HepG2 (cell line): Measurements from ENCODE around the gene MYCBPAP. TPM values are rescaled to one million over a fixed set of nuclear protein-coding genes. Genes with fewer than 3 reads are reported as not detected.
A peak's percentile ranks its signal among the peaks of the same experiment; 100 is the strongest.

Source experiments
- ATAC-seq: fragments of 200-7000 bp; cut with Tn5 transposase; 3 replicates; pipeline ENCODE4 v1.9.1; 2020; ENCODE audit warnings: mild to moderate bottlenecking, moderate library complexity
- BruUV-seq: library from RNA; stranded (reverse); fragments of 400-500 nt; replicated peaks from 2 replicates; lab custom pipeline; 2021; lab: Mats Ljungman, UMichigan
- CTCF ChIA-PET: fragments of 300-600 bp; formaldehyde crosslinking; extraction: SDS; loops from one replicate; lab custom pipeline; 2021; ENCODE audit warnings: low total read pairs, inconsistent platforms, low intra/inter-chr PET ratio; lab: Yijun Ruan, JAX
- POLR2A ChIA-PET: fragments of 350-600 bp; sonication (Branson Sonifier 250); formaldehyde crosslinking; loops from one replicate; lab custom pipeline; 2020; ENCODE audit warnings: antibody characterized with exemption, inconsistent platforms; lab: Yijun Ruan, JAX
- DNase-seq: peaks from one replicate; pipeline ENCODE4 v3.0.0-alpha.2; 2015; ENCODE audit warnings: low spot score
- FAIRE-seq: peaks from 3 replicates; lab custom pipeline; 2011; peaks lifted over from hg19 to GRCh38; lab: Jason Lieb, UNC
- H2AFZ ChIP-seq: one replicate; pipeline ENCODE4 v1.6.1; 2011; ENCODE audit warnings: low read length, inconsistent platforms
- H3K27ac ChIP-seq: fragments of 300-600 bp; 3 replicates; pipeline ENCODE4 v1.8.0; 2011; ENCODE audit warnings: mixed run types, mild to moderate bottlenecking, mixed read lengths, low read length, inconsistent platforms; ENCODE audit not compliant: insufficient read depth; ENCODE audit errors: extremely low read length
- H3K27me3 ChIP-seq, 2 experiments: fragments of 200-600 bp in 1 of 2; 2 replicates in 1 of 2; 3 replicates in 1 of 2; pipeline versions ENCODE4 v1.6.0 to v1.8.0; 2011; ENCODE audit warnings: low read length in 2 of 2, mild to moderate bottlenecking in 2 of 2, moderate library complexity in 2 of 2, inconsistent platforms in 1 of 2; ENCODE audit not compliant: insufficient read depth in 2 of 2, control insufficient read depth in 1 of 2
- H3K36me3 ChIP-seq, 2 experiments: fragments of 200-600 bp in 1 of 2; replicated peaks in 1 of 2; 2 replicates in 1 of 2; 3 replicates in 1 of 2; pipeline versions ENCODE4 v1.5.1 to v1.8.0; 2011; ENCODE audit warnings: low read length in 2 of 2, inconsistent platforms in 1 of 2; ENCODE audit not compliant: insufficient read depth in 2 of 2, control insufficient read depth in 1 of 2
- H3K4me1 ChIP-seq: 2 replicates; pipeline ENCODE4 v1.5.1; 2012; ENCODE audit warnings: low read length, inconsistent platforms; ENCODE audit not compliant: insufficient read depth
- H3K4me2 ChIP-seq: 2 replicates; pipeline ENCODE4 v1.6.0; 2011; ENCODE audit warnings: low read depth, low read length, inconsistent platforms
- H3K4me3 ChIP-seq, 3 experiments: fragments of 200-600 bp in 1 of 3; sonication (generic), shearing (Covaris generic) in 1 of 3; replicated peaks in 1 of 3; 2 replicates each; pipeline ENCODE4 v1.5.1; 2011 to 2016; ENCODE audit warnings: low read length in 3 of 3, inconsistent platforms in 2 of 3, low read depth in 2 of 3, mild to moderate bottlenecking in 2 of 3, control low read depth in 1 of 3, mixed read lengths in 1 of 3; ENCODE audit not compliant: insufficient read depth in 1 of 3
- H3K79me2 ChIP-seq: one replicate; pipeline ENCODE4 v1.6.1; 2011; ENCODE audit warnings: low read length, inconsistent platforms; ENCODE audit not compliant: insufficient read depth
- H3K9ac ChIP-seq: 2 replicates; pipeline ENCODE4 v1.6.0; 2011; ENCODE audit warnings: mild to moderate bottlenecking, low read depth, low read length, inconsistent platforms; ENCODE audit not compliant: insufficient read depth
- H3K9me3 ChIP-seq: 2 replicates; pipeline ENCODE4 v1.5.1; 2012; ENCODE audit warnings: mild to moderate bottlenecking, low read length
- H4K20me1 ChIP-seq: 2 replicates; pipeline ENCODE4 v1.6.0; 2011; ENCODE audit warnings: inconsistent platforms, mild to moderate bottlenecking, low read length, moderate library complexity; ENCODE audit not compliant: insufficient read depth
- AGO2 ChIP-seq: fragments of 200-400 bp; formaldehyde crosslinking; optimal IDR thresholded peaks from 2 replicates; pipeline ENCODE3; 2017; ENCODE audit warnings: mild to moderate bottlenecking, low read depth, low read length, moderate library complexity
- BHLHE40 ChIP-seq: IDR thresholded peaks from 2 replicates; pipeline ENCODE4 v1.6.1; 2011; ENCODE audit warnings: low read length, improper control_type of control experiment
- GZF1 ChIP-seq: sonication (generic); formaldehyde crosslinking; IDR thresholded peaks from 2 replicates; pipeline ENCODE4 v1.5.1; 2020; ENCODE audit warnings: mild to moderate bottlenecking, missing genetic modification reagents
- ZBTB38 ChIP-seq: sonication (generic); formaldehyde crosslinking; IDR thresholded peaks from 2 replicates; pipeline ENCODE4 v1.5.1; 2020; ENCODE audit warnings: mild to moderate bottlenecking, missing genetic modification reagents
- ZFP62 ChIP-seq: sonication (generic); formaldehyde crosslinking; IDR thresholded peaks from 2 replicates; pipeline ENCODE4 v1.4.0; 2020; ENCODE audit warnings: missing genetic modification reagents
- ZNF547 ChIP-seq: sonication (generic); formaldehyde crosslinking; IDR thresholded peaks from 2 replicates; pipeline ENCODE4 v1.5.1; 2020; ENCODE audit warnings: mild to moderate bottlenecking, missing genetic modification reagents
- ZNF563 ChIP-seq: sonication (generic); formaldehyde crosslinking; IDR thresholded peaks from 2 replicates; pipeline ENCODE4 v1.8.0; 2022; ENCODE audit warnings: mild to moderate bottlenecking, moderate library complexity, missing genetic modification reagents
- WGBS: methylation state at CpG from one replicate; pipeline ENCODE4 v1.1.6; 2017; ENCODE audit warnings: low lambda C conversion rate; 5-methylcytosine and 5-hydroxymethylcytosine counted together
- in situ Hi-C: cut with HindIII; loops from 2 replicates; pipeline ENCODE4 v1.10.0; 2017; ENCODE audit warnings: low pct_unique_long_range_greater_than_20kb; ENCODE audit not compliant: extremely low pct_ligation_motif_present
- intact Hi-C: fragments of 100-400 bp; cut with micrococcal nuclease; formaldehyde crosslinking; loops from one replicate; pipeline ENCODE4 v1.10.0; 2022; ENCODE audit not compliant: unreplicated experiment
- polyA plus RNA-seq, 8 experiments: library from polyadenylated mRNA; depleted of rRNA in 3 of 8; stranded (reverse) in 7 of 8; unstranded in 1 of 8; fragments of >200 nt; fragmentation: Illumina TruSeq in 4 of 8; extraction: Trizol in 4 of 8; gene quantifications; 2 replicates each; pipeline versions ENCODE4 v1.2.1 to v1.2.3, GENCODE V29; 2011 to 2016; ENCODE audit warnings: low read depth in 4 of 8, missing spikeins in 1 of 8, mixed read lengths in 1 of 8; ENCODE audit not compliant: insufficient read depth in 1 of 8
- total RNA-seq, 5 experiments: library from RNA; depleted of rRNA; stranded (reverse); fragments of >200 nt; fragmentation: Illumina TruSeq; extraction: Trizol; gene quantifications; 2 replicates each; pipeline ENCODE4 v1.2.3, GENCODE V29; 2016; ENCODE audit warnings: low read depth in 1 of 5
- TF ChIP-seq, protein P1 (sequence below): sonication (generic); formaldehyde crosslinking; IDR thresholded peaks from 2 replicates; pipeline ENCODE4 v1.5.1; 2020; ENCODE audit warnings: mild to moderate bottlenecking, missing genetic modification reagents, moderate library complexity
- TF ChIP-seq, protein P2 (sequence below): sonication (generic); formaldehyde crosslinking; IDR thresholded peaks from 2 replicates; pipeline ENCODE4 v1.5.1; 2020; ENCODE audit warnings: missing genetic modification reagents, mild to moderate bottlenecking, borderline replicate concordance
- TF ChIP-seq, protein P3 (sequence below): sonication (generic); formaldehyde crosslinking; IDR thresholded peaks from 2 replicates; pipeline ENCODE4 v1.5.1; 2020; ENCODE audit warnings: missing genetic modification reagents, mild to moderate bottlenecking, borderline replicate concordance
- TF ChIP-seq, protein P4 (sequence below): sonication (generic); formaldehyde crosslinking; IDR thresholded peaks from 2 replicates; pipeline ENCODE4 v1.4.0; 2020; ENCODE audit warnings: missing genetic modification reagents

MYCBPAP gene
- total and polyA plus RNA-seq, 2 of the 13 experiments (the other 11 are each of a cell fraction or from before 2014, with no cell fraction given): 0.22 to 0.24 TPM

DNA sequence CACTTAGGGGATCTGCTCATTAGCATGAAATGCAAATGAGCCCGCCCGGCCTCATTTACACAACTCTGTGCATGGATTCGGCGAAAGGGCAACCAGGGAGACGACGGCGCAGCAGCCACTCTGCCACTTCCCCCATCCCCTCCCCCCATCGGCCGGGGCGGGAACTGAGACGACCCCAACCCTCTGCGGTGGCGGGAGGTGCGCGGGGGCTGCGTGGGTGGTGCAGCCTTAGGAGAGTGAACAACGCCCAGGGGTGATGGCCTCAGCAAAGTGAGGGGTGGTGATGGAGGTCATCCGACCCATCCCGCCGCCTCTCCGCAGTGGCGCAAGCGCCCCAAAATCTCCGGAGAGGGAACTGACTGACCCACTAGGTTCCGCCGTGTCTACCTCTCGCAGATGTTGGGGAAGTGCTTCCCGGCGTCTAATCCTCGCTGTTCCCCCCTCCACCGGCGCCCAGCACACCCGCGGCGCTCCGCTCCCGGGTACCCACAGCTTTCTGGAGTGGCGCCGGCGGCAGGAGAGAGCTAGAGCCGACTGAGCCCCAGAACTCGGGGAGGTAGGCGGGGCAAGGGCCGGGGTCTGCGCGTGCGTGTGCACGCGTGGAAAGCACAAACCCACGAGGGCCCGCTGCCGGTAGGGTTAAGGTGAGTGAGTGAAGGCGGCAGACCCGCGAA is 50.8 kb downstream of the MYCBPAP start:
- Histone ChIP-seq H3K4me2 (no peak overlapping the region), H3K27me3 (peaks cover 20 to 32% of the 10 kb centered on the region in 2 experiments), H4K20me1 (peaks cover 5% of the 10 kb centered on the region; the same call in 1 of the 2 replicates), H3K4me3 (no peak overlapping the region), H2AFZ (no peak overlapping the region), H3K9ac (no peak overlapping the region), H3K9me3 (no peaks in the 10 kb centered on the region), H3K27ac (no peak overlapping the region), H3K36me3 (no peaks in the 10 kb centered on the region), H3K79me2 (no peaks in the 10 kb centered on the region), H3K4me1 (peaks cover 9% of the 10 kb centered on the region)
- 85% methylated on average over 52 of the region's 55 CpGs for WGBS
- ChIA-PET POLR2A (interaction anchor here (1.5 to 2.4 kb wide), 4 partner anchors 8 to 125 kb away, joined by 6 to 8 read pairs (median 8); no protein-coding TSS in a partner anchor), CTCF (no interaction called here)
- BruUV-seq: no TSS peak
- no peak for FAIRE-seq
- intact Hi-C loops: no loop called here
- DNase-seq: no peak
- in situ Hi-C loops: no loop called here
- ATAC-seq: no peak
- 0 out of 2 replicates have a peak, but pooled peaks have one; percentile 2 for TF ChIP-seq ZBTB38 (CRISPR knock-in tag)
- TF ChIP-seq, protein P1, sequence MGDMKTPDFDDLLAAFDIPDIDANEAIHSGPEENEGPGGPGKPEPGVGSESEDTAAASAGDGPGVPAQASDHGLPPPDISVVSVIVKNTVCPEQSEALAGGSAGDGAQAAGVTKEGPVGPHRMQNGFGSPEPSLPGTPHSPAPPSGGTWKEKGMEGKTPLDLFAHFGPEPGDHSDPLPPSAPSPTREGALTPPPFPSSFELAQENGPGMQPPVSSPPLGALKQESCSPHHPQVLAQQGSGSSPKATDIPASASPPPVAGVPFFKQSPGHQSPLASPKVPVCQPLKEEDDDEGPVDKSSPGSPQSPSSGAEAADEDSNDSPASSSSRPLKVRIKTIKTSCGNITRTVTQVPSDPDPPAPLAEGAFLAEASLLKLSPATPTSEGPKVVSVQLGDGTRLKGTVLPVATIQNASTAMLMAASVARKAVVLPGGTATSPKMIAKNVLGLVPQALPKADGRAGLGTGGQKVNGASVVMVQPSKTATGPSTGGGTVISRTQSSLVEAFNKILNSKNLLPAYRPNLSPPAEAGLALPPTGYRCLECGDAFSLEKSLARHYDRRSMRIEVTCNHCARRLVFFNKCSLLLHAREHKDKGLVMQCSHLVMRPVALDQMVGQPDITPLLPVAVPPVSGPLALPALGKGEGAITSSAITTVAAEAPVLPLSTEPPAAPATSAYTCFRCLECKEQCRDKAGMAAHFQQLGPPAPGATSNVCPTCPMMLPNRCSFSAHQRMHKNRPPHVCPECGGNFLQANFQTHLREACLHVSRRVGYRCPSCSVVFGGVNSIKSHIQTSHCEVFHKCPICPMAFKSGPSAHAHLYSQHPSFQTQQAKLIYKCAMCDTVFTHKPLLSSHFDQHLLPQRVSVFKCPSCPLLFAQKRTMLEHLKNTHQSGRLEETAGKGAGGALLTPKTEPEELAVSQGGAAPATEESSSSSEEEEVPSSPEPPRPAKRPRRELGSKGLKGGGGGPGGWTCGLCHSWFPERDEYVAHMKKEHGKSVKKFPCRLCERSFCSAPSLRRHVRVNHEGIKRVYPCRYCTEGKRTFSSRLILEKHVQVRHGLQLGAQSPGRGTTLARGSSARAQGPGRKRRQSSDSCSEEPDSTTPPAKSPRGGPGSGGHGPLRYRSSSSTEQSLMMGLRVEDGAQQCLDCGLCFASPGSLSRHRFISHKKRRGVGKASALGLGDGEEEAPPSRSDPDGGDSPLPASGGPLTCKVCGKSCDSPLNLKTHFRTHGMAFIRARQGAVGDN (CRISPR knock-in tag): peak; percentile 3; the same call in 1 of the 2 replicates
- TF ChIP-seq, protein P2, sequence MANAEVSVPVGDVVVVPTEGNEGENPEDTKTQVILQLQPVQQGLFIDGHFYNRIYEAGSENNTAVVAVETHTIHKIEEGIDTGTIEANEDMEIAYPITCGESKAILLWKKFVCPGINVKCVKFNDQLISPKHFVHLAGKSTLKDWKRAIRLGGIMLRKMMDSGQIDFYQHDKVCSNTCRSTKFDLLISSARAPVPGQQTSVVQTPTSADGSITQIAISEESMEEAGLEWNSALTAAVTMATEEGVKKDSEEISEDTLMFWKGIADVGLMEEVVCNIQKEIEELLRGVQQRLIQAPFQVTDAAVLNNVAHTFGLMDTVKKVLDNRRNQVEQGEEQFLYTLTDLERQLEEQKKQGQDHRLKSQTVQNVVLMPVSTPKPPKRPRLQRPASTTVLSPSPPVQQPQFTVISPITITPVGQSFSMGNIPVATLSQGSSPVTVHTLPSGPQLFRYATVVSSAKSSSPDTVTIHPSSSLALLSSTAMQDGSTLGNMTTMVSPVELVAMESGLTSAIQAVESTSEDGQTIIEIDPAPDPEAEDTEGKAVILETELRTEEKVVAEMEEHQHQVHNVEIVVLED: 0 out of 2 replicates have a peak, but pooled peaks have one; percentile 27
- TF ChIP-seq, protein P3, sequence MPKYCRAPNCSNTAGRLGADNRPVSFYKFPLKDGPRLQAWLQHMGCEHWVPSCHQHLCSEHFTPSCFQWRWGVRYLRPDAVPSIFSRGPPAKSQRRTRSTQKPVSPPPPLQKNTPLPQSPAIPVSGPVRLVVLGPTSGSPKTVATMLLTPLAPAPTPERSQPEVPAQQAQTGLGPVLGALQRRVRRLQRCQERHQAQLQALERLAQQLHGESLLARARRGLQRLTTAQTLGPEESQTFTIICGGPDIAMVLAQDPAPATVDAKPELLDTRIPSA (CRISPR knock-in tag): 0 out of 2 replicates have a peak, but pooled peaks have one; percentile 22
- TF ChIP-seq ZNF563: 0 out of 2 replicates have a peak, but pooled peaks have one; percentile 10
- TF ChIP-seq GZF1 (CRISPR knock-in tag): no peak
- TF ChIP-seq, protein P4, sequence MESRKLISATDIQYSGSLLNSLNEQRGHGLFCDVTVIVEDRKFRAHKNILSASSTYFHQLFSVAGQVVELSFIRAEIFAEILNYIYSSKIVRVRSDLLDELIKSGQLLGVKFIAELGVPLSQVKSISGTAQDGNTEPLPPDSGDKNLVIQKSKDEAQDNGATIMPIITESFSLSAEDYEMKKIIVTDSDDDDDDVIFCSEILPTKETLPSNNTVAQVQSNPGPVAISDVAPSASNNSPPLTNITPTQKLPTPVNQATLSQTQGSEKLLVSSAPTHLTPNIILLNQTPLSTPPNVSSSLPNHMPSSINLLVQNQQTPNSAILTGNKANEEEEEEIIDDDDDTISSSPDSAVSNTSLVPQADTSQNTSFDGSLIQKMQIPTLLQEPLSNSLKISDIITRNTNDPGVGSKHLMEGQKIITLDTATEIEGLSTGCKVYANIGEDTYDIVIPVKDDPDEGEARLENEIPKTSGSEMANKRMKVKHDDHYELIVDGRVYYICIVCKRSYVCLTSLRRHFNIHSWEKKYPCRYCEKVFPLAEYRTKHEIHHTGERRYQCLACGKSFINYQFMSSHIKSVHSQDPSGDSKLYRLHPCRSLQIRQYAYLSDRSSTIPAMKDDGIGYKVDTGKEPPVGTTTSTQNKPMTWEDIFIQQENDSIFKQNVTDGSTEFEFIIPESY (CRISPR knock-in tag): 0 out of 2 replicates have a peak, but pooled peaks have one; percentile 17
- no peak for TF ChIP-seq BHLHE40
- TF ChIP-seq ZNF547 (CRISPR knock-in tag): 0 out of 2 replicates have a peak, but pooled peaks have one; percentile 28
- TF ChIP-seq AGO2: peak; percentile 2
- TF ChIP-seq ZFP62 (CRISPR knock-in tag): no peak
